HEK293 (cell line): ENCODE measurements around the gene EIF4E1B.

ENCODE experiments used
- BCL11B ChIP-seq: fragments of 450-650 bp; formaldehyde crosslinking; IDR thresholded peaks from 2 replicates; pipeline ENCODE4 v1.5.1; 2016; ENCODE audit warnings: low read depth, missing biosample characterization, missing genetic modification characterization
- FEZF1 ChIP-seq: fragments of 450-650 bp; formaldehyde crosslinking; IDR thresholded peaks from 2 replicates; pipeline ENCODE4 v1.5.1; 2016; ENCODE audit warnings: missing biosample characterization, missing genetic modification characterization
- GLI2 ChIP-seq: fragments of 450-650 bp; formaldehyde crosslinking; IDR thresholded peaks from 2 replicates; pipeline ENCODE4; 2017; ENCODE audit warnings: missing biosample characterization, missing genetic modification characterization, low read depth, borderline replicate concordance
- GLI4 ChIP-seq: fragments of 450-650 bp; formaldehyde crosslinking; IDR thresholded peaks from 2 replicates; pipeline ENCODE4 v1.5.1; 2016; ENCODE audit warnings: missing biosample characterization, missing genetic modification characterization
- KLF7 ChIP-seq: fragments of 450-650 bp; formaldehyde crosslinking; IDR thresholded peaks from 2 replicates; pipeline ENCODE4 v1.5.1; 2016; ENCODE audit warnings: missing biosample characterization, missing genetic modification characterization, borderline replicate concordance
- KLF8 ChIP-seq: fragments of 450-650 bp; formaldehyde crosslinking; IDR thresholded peaks from 2 replicates; pipeline ENCODE4 v1.5.1; 2016; ENCODE audit warnings: missing biosample characterization, missing genetic modification characterization
- ZBTB20 ChIP-seq: fragments of 450-650 bp; formaldehyde crosslinking; IDR thresholded peaks from 2 replicates; pipeline ENCODE4 v1.5.1; 2016; ENCODE audit warnings: missing biosample characterization, missing genetic modification characterization
- ZNF202 ChIP-seq: fragments of 450-650 bp; formaldehyde crosslinking; IDR thresholded peaks from 2 replicates; pipeline ENCODE4 v1.5.1; 2016; ENCODE audit warnings: missing biosample characterization, missing genetic modification characterization, borderline replicate concordance
- ZNF311 ChIP-seq: fragments of 450-650 bp; formaldehyde crosslinking; IDR thresholded peaks from 2 replicates; pipeline ENCODE4 v1.5.1; 2017; ENCODE audit warnings: missing biosample characterization, missing genetic modification characterization, borderline replicate concordance
- ZNF366 ChIP-seq: fragments of 450-650 bp; formaldehyde crosslinking; conservative IDR thresholded peaks from 2 replicates; pipeline ENCODE4 v1.5.1; 2016; ENCODE audit warnings: missing biosample characterization, missing genetic modification characterization
- ZNF433 ChIP-seq: fragments of 450-650 bp; formaldehyde crosslinking; IDR thresholded peaks from 2 replicates; pipeline ENCODE4 v1.5.1; 2016; ENCODE audit warnings: missing biosample characterization, missing genetic modification characterization, low read depth
- ZNF510 ChIP-seq: fragments of 450-650 bp; formaldehyde crosslinking; IDR thresholded peaks from 2 replicates; pipeline ENCODE4 v1.5.1; 2018; ENCODE audit warnings: mild to moderate bottlenecking, missing genetic modification characterization, missing biosample characterization; ENCODE audit not compliant: insufficient replicate concordance
- ZNF529 ChIP-seq: fragments of 450-650 bp; formaldehyde crosslinking; IDR thresholded peaks from 2 replicates; pipeline ENCODE4 v1.5.1; 2017; ENCODE audit warnings: missing genetic modification characterization, missing biosample characterization; ENCODE audit not compliant: insufficient replicate concordance
- ZNF623 ChIP-seq: fragments of 450-650 bp; formaldehyde crosslinking; IDR thresholded peaks from 2 replicates; pipeline ENCODE4 v1.5.1; 2016; ENCODE audit warnings: missing biosample characterization, missing genetic modification characterization
- ZNF626 ChIP-seq: fragments of 450-650 bp; sonication (Bioruptor Pico); formaldehyde crosslinking; IDR thresholded peaks from 2 replicates; pipeline ENCODE4 v1.5.1; 2018; ENCODE audit warnings: missing biosample characterization, missing genetic modification characterization, inconsistent platforms
- ZNF660 ChIP-seq: fragments of 450-650 bp; IDR thresholded peaks from 2 replicates; pipeline ENCODE4 v1.5.1; 2018; ENCODE audit warnings: missing biosample characterization, mild to moderate bottlenecking, missing genetic modification characterization
- ZNF677 ChIP-seq: fragments of 450-650 bp; IDR thresholded peaks from 2 replicates; pipeline ENCODE4 v1.5.0; 2018; ENCODE audit warnings: missing biosample characterization, mild to moderate bottlenecking, missing genetic modification characterization, moderate library complexity
- ZNF692 ChIP-seq: fragments of 450-650 bp; formaldehyde crosslinking; IDR thresholded peaks from 2 replicates; pipeline ENCODE4 v1.5.1; 2016; ENCODE audit warnings: missing biosample characterization, missing genetic modification characterization
- ZNF704 ChIP-seq: fragments of 450-650 bp; formaldehyde crosslinking; IDR thresholded peaks from 2 replicates; pipeline ENCODE4 v1.5.1; 2016; ENCODE audit warnings: missing biosample characterization, missing genetic modification characterization
- ZNF776 ChIP-seq: fragments of 450-650 bp; formaldehyde crosslinking; IDR thresholded peaks from 2 replicates; pipeline ENCODE4 v1.5.0; 2017; ENCODE audit warnings: missing biosample characterization, missing genetic modification characterization, borderline replicate concordance
- TF ChIP-seq, protein P1 (sequence below): fragments of 450-650 bp; formaldehyde crosslinking; IDR thresholded peaks from 2 replicates; pipeline ENCODE4 v1.5.1; 2016; ENCODE audit warnings: missing biosample characterization, missing genetic modification characterization
- TF ChIP-seq, protein P2 (sequence below): fragments of 450-650 bp; formaldehyde crosslinking; IDR thresholded peaks from 2 replicates; pipeline ENCODE4 v1.5.1; 2016; ENCODE audit warnings: missing biosample characterization, missing genetic modification characterization, borderline replicate concordance
- TF ChIP-seq, protein P3 (sequence below): fragments of 450-650 bp; formaldehyde crosslinking; IDR thresholded peaks from 2 replicates; pipeline ENCODE4 v1.5.1; 2016; ENCODE audit warnings: missing biosample characterization, missing genetic modification characterization, low read depth
- TF ChIP-seq, protein P4 (sequence below): fragments of 450-650 bp; formaldehyde crosslinking; IDR thresholded peaks from 2 replicates; pipeline ENCODE4 v1.5.1; 2016; ENCODE audit warnings: missing biosample characterization, missing genetic modification characterization, borderline replicate concordance

The EIF4E1B gene

GRCh38 chr5:176647030-176647842 lies 16.8 kb downstream of the EIF4E1B start, which contains the start of gene TSPAN17 (continued):
- TF ChIP-seq, protein P1, sequence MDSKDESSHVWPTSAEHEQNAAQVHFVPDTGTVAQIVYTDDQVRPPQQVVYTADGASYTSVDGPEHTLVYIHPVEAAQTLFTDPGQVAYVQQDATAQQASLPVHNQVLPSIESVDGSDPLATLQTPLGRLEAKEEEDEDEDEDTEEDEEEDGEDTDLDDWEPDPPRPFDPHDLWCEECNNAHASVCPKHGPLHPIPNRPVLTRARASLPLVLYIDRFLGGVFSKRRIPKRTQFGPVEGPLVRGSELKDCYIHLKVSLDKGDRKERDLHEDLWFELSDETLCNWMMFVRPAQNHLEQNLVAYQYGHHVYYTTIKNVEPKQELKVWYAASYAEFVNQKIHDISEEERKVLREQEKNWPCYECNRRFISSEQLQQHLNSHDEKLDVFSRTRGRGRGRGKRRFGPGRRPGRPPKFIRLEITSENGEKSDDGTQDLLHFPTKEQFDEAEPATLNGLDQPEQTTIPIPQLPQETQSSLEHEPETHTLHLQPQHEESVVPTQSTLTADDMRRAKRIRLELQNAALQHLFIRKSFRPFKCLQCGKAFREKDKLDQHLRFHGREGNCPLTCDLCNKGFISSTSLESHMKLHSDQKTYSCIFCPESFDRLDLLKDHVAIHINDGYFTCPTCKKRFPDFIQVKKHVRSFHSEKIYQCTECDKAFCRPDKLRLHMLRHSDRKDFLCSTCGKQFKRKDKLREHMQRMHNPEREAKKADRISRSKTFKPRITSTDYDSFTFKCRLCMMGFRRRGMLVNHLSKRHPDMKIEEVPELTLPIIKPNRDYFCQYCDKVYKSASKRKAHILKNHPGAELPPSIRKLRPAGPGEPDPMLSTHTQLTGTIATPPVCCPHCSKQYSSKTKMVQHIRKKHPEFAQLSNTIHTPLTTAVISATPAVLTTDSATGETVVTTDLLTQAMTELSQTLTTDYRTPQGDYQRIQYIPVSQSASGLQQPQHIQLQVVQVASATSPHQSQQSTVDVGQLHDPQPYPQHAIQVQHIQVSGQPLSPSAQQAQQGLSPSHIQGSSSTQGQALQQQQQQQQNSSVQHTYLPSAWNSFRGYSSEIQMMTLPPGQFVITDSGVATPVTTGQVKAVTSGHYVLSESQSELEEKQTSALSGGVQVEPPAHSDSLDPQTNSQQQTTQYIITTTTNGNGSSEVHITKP (tag by site-specific recombination): peak; percentile 13; the same call in 1 of the 2 replicates
- no peak for TF ChIP-seq ZNF202 (tag by site-specific recombination)
- peak; percentile 56 for TF ChIP-seq ZNF660 (tag by site-specific recombination)
- no peak for TF ChIP-seq ZNF366 (tag by site-specific recombination)
- TF ChIP-seq BCL11B (tag by site-specific recombination): no peak
- peak; percentile 68; the same call in 1 of the 2 replicates for TF ChIP-seq KLF7 (tag by site-specific recombination)
- TF ChIP-seq GLI2 (tag by site-specific recombination): no peak
- TF ChIP-seq ZNF677 (tag by site-specific recombination): no peak
- peak; percentile 23 for TF ChIP-seq KLF8 (tag by site-specific recombination)
- TF ChIP-seq ZNF433 (tag by site-specific recombination): no peak
- no peak for TF ChIP-seq ZNF529 (tag by site-specific recombination)
- TF ChIP-seq ZNF776 (tag by site-specific recombination): no peak
- no peak for TF ChIP-seq ZNF623 (tag by site-specific recombination)
- TF ChIP-seq, protein P2, sequence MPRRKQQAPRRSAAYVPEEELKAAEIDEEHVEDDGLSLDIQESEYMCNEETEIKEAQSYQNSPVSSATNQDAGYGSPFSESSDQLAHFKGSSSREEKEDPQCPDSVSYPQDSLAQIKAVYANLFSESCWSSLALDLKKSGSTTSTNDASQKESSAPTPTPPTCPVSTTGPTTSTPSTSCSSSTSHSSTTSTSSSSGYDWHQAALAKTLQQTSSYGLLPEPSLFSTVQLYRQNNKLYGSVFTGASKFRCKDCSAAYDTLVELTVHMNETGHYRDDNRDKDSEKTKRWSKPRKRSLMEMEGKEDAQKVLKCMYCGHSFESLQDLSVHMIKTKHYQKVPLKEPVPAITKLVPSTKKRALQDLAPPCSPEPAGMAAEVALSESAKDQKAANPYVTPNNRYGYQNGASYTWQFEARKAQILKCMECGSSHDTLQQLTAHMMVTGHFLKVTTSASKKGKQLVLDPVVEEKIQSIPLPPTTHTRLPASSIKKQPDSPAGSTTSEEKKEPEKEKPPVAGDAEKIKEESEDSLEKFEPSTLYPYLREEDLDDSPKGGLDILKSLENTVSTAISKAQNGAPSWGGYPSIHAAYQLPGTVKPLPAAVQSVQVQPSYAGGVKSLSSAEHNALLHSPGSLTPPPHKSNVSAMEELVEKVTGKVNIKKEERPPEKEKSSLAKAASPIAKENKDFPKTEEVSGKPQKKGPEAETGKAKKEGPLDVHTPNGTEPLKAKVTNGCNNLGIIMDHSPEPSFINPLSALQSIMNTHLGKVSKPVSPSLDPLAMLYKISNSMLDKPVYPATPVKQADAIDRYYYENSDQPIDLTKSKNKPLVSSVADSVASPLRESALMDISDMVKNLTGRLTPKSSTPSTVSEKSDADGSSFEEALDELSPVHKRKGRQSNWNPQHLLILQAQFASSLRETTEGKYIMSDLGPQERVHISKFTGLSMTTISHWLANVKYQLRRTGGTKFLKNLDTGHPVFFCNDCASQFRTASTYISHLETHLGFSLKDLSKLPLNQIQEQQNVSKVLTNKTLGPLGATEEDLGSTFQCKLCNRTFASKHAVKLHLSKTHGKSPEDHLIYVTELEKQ: no peak
- TF ChIP-seq, protein P3, sequence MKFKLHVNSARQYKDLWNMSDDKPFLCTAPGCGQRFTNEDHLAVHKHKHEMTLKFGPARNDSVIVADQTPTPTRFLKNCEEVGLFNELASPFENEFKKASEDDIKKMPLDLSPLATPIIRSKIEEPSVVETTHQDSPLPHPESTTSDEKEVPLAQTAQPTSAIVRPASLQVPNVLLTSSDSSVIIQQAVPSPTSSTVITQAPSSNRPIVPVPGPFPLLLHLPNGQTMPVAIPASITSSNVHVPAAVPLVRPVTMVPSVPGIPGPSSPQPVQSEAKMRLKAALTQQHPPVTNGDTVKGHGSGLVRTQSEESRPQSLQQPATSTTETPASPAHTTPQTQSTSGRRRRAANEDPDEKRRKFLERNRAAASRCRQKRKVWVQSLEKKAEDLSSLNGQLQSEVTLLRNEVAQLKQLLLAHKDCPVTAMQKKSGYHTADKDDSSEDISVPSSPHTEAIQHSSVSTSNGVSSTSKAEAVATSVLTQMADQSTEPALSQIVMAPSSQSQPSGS: no peak
- TF ChIP-seq ZNF311 (tag by site-specific recombination): no peak
- TF ChIP-seq, protein P4, sequence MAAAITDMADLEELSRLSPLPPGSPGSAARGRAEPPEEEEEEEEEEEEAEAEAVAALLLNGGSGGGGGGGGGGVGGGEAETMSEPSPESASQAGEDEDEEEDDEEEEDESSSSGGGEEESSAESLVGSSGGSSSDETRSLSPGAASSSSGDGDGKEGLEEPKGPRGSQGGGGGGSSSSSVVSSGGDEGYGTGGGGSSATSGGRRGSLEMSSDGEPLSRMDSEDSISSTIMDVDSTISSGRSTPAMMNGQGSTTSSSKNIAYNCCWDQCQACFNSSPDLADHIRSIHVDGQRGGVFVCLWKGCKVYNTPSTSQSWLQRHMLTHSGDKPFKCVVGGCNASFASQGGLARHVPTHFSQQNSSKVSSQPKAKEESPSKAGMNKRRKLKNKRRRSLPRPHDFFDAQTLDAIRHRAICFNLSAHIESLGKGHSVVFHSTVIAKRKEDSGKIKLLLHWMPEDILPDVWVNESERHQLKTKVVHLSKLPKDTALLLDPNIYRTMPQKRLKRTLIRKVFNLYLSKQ (tag by site-specific recombination): no peak
- TF ChIP-seq FEZF1 (tag by site-specific recombination): no peak
- peak; percentile 50 for TF ChIP-seq ZBTB20 (tag by site-specific recombination)
- no peak for TF ChIP-seq ZNF704
- TF ChIP-seq ZNF510: no peak
- TF ChIP-seq ZNF626: no peak
- TF ChIP-seq GLI4 (tag by site-specific recombination): no peak
- TF ChIP-seq ZNF692 (tag by site-specific recombination): no peak
